ENCODE measurements around the gene DUSP12. TPM values are rescaled to one million over a fixed set of nuclear protein-coding genes. Genes with fewer than 3 reads are reported as not detected.

Gene DUSP12
- total RNA-seq, 2 donors from 2014 or later = 17.3 to 27.9 TPM

GRCh38 chr1:161743231-161743630 is 6.4 kb upstream of the DUSP12 start:
- Histone ChIP-seq H3K9me3 (no peaks in the 10 kb centered on the region), H3K27ac (no peak overlapping the region), H3K4me3 (no peak overlapping the region), H3K4me1 (ENCODE audit: control insufficient read depth in 1 of 2, low read depth in 2 of 2) (no peaks in the 10 kb centered on the region), H3K36me3 (no peaks in the 10 kb centered on the region), H3K27me3 (replicated peaks; ENCODE audit: insufficient read depth) (no peaks in the 10 kb centered on the region)
- ATAC-seq (ENCODE audit: insufficient number of reproducible peaks, low FRiP score, low read depth) (no peak), DNase-seq (ENCODE audit: low spot score) (no peak)
- no peak for TF ChIP-seq CTCF (IDR thresholded peaks at IDR 0.05)

- Histone ChIP-seq H3K9me3 (no peaks in the 10 kb centered on the region), H3K36me3 (peaks cover 8% of the 10 kb centered on the region)
Observed at GRCh38 chr1:161747801-161748200, 1.8 kb upstream of the DUSP12 start.

GRCh38 chr1:161763522-161764098 is 14.0 kb downstream of the DUSP12 start:
- peaks cover 4% of the 10 kb centered on the region for H3K36me3 ChIP-seq
- DNase-seq (ENCODE audit: low spot score) = no peak
- H3K4me3 ChIP-seq = no peak overlapping the region
- ATAC-seq (ENCODE audit: insufficient number of reproducible peaks, low FRiP score, low read depth) = no peak
- no peaks in the 10 kb centered on the region for H3K27me3 ChIP-seq (replicated peaks; ENCODE audit: insufficient read depth)
- no peak overlapping the region for H3K27ac ChIP-seq
- peak; percentile 10 for TF ChIP-seq CTCF (IDR thresholded peaks at IDR 0.05)
- H3K4me1 ChIP-seq (ENCODE audit: control insufficient read depth in 1 of 2, low read depth in 2 of 2) = peaks cover 11 to 17% of the 10 kb centered on the region in 2 donors
- no peaks in the 10 kb centered on the region for H3K9me3 ChIP-seq

More at GRCh38 chr1:161747801-161748200, 1.8 kb upstream of the DUSP12 start:
- Histone ChIP-seq H3K4me3 (no peak overlapping the region), H3K27ac (no peak overlapping the region), H3K27me3 (replicated peaks; ENCODE audit: insufficient read depth) (no peaks in the 10 kb centered on the region), H3K4me1 (ENCODE audit: control insufficient read depth in 1 of 2, low read depth in 2 of 2) (peaks cover 14 to 15% of the 10 kb centered on the region in 2 donors)
- TF ChIP-seq CTCF (IDR thresholded peaks at IDR 0.05) = no peak
- ATAC-seq (ENCODE audit: insufficient number of reproducible peaks, low FRiP score, low read depth) = no peak
- DNase-seq (ENCODE audit: low spot score) = no peak

GRCh38 chr1:161766102-161766981 is 16.8 kb downstream of the DUSP12 start, which contains the start of gene ATF6:
Gene ATF6 (plus strand): TSS chr1:161766320. CDS start chr1:161766361, 41 bp downstream.
- no peaks in the 10 kb centered on the region for H3K9me3 ChIP-seq
- peak within 1 kb of the TSS; percentile 80 to 88 for H3K27ac ChIP-seq
- no peak for TF ChIP-seq CTCF (IDR thresholded peaks at IDR 0.05)
- H3K36me3 ChIP-seq = no peaks in the 10 kb centered on the region
- H3K4me3 ChIP-seq = peak within 1 kb of the TSS; percentile 96
- peak; percentile 71 for ATAC-seq (ENCODE audit: insufficient number of reproducible peaks, low FRiP score, low read depth)
- DNase-seq (ENCODE audit: low spot score) = peak; percentile 70
- H3K4me1 ChIP-seq (ENCODE audit: control insufficient read depth in 1 of 2, low read depth in 2 of 2) = peaks cover 17 to 25% of the 10 kb centered on the region in 2 donors
- no peaks in the 10 kb centered on the region for H3K27me3 ChIP-seq (replicated peaks; ENCODE audit: insufficient read depth)

GRCh38 chr1:161768461-161768860 is 18.9 kb downstream of the DUSP12 start:
- Histone ChIP-seq H3K9me3 (no peaks in the 10 kb centered on the region), H3K36me3 (no peaks in the 10 kb centered on the region), H3K4me3 (no peak overlapping the region), H3K27ac (no peak overlapping the region), H3K4me1 (ENCODE audit: control insufficient read depth in 1 of 2, low read depth in 2 of 2) (peaks cover 19 to 27% of the 10 kb centered on the region in 2 donors), H3K27me3 (replicated peaks; ENCODE audit: insufficient read depth) (no peaks in the 10 kb centered on the region)
- no peak for TF ChIP-seq CTCF (IDR thresholded peaks at IDR 0.05)
- no peak for DNase-seq (ENCODE audit: low spot score)
- ATAC-seq (ENCODE audit: insufficient number of reproducible peaks, low FRiP score, low read depth) = no peak

All from thoracic aorta (tissue), 2 donors.